ENCODE results near the gene GPR151. TPM values are rescaled to one million over a fixed set of nuclear protein-coding genes. Genes with fewer than 3 reads are reported as not detected.

Gene GPR151
- total and polyA plus RNA-seq, 2 experiments from 2014 or later = 0.03 TPM; not detected in 1

GRCh38 chr5:146475906-146476305 lies 40.1 kb downstream of the GPR151 start:
- Histone ChIP-seq H3K9me3 (ENCODE audit: low read depth) (no peaks in the 10 kb centered on the region), H3K4me2 (no peak overlapping the region), H3K4me3 (no peak overlapping the region), H3K9me2 (replicated peaks; ENCODE audit: insufficient read depth) (no peaks in the 10 kb centered on the region), H3K27me3 (no peaks in the 10 kb centered on the region), H3K36me3 (replicated peaks; ENCODE audit: insufficient read depth, low read depth) (peaks cover 5% of the 10 kb centered on the region), H3K27ac (no peak overlapping the region), H3K4me1 (ENCODE audit: insufficient read depth) (no peaks in the 10 kb centered on the region), H4K20me1 (ENCODE audit: insufficient read depth, poor library complexity, severe bottlenecking) (peaks cover 2% of the 10 kb centered on the region), H2AFZ (no peak overlapping the region), H3K79me2 (peaks cover 14% of the 10 kb centered on the region)
- DNase-seq (ENCODE audit: low spot score) = no peak
- no peak for TF ChIP-seq CTCF (IDR thresholded peaks at IDR 0.05; ENCODE audit: poor library complexity)
- no peak for TF ChIP-seq EZH2phosphoT487 (IDR thresholded peaks at IDR 0.05; ENCODE audit: low read depth, severe bottlenecking, unreplicated experiment)
- TF ChIP-seq EZH2 (IDR thresholded peaks at IDR 0.05; ENCODE audit: borderline replicate concordance) = no peak
- WGBS (ENCODE audit: low lambda C conversion rate, missing lambda C conversion rate) = 97% methylated on average over 1 of the region's 1 CpG

- WGBS (ENCODE audit: low lambda C conversion rate, missing lambda C conversion rate) = 86% methylated on average over 4 of the region's 4 CpGs
- Histone ChIP-seq H3K27ac (no peak overlapping the region), H3K4me2 (no peak overlapping the region), H3K9me2 (replicated peaks; ENCODE audit: insufficient read depth) (no peaks in the 10 kb centered on the region), H3K27me3 (no peaks in the 10 kb centered on the region), H3K4me1 (ENCODE audit: insufficient read depth) (no peaks in the 10 kb centered on the region), H3K79me2 (peaks cover 14% of the 10 kb centered on the region), H3K36me3 (replicated peaks; ENCODE audit: insufficient read depth, low read depth) (peaks cover 7% of the 10 kb centered on the region), H4K20me1 (ENCODE audit: insufficient read depth, poor library complexity, severe bottlenecking) (peaks cover 2% of the 10 kb centered on the region), H3K4me3 (no peak overlapping the region), H3K9me3 (ENCODE audit: low read depth) (no peaks in the 10 kb centered on the region), H2AFZ (no peak overlapping the region)
- no peak for DNase-seq (ENCODE audit: low spot score)
- TF ChIP-seq EZH2phosphoT487 (IDR thresholded peaks at IDR 0.05; ENCODE audit: low read depth, severe bottlenecking, unreplicated experiment) = no peak
- TF ChIP-seq EZH2 (IDR thresholded peaks at IDR 0.05; ENCODE audit: borderline replicate concordance) = no peak
- TF ChIP-seq CTCF (IDR thresholded peaks at IDR 0.05; ENCODE audit: poor library complexity) = no peak
Measured at GRCh38 chr5:146475190-146475780, 40.7 kb downstream of the GPR151 start.

GRCh38 chr5:146474065-146474464 lies 41.9 kb downstream of the GPR151 start:
- Histone ChIP-seq H3K79me2 (peaks cover 14% of the 10 kb centered on the region), H3K36me3 (replicated peaks; ENCODE audit: insufficient read depth, low read depth) (peaks cover 7% of the 10 kb centered on the region), H3K27ac (no peak overlapping the region), H3K4me2 (no peak overlapping the region), H3K9me3 (ENCODE audit: low read depth) (no peaks in the 10 kb centered on the region), H4K20me1 (ENCODE audit: insufficient read depth, poor library complexity, severe bottlenecking) (peaks cover 2% of the 10 kb centered on the region), H3K27me3 (no peaks in the 10 kb centered on the region), H3K4me3 (no peak overlapping the region), H3K4me1 (ENCODE audit: insufficient read depth) (no peaks in the 10 kb centered on the region), H3K9me2 (replicated peaks; ENCODE audit: insufficient read depth) (no peaks in the 10 kb centered on the region), H2AFZ (no peak overlapping the region)
- TF ChIP-seq EZH2phosphoT487 (IDR thresholded peaks at IDR 0.05; ENCODE audit: low read depth, severe bottlenecking, unreplicated experiment) (no peak), EZH2 (IDR thresholded peaks at IDR 0.05; ENCODE audit: borderline replicate concordance) (no peak), CTCF (IDR thresholded peaks at IDR 0.05; ENCODE audit: poor library complexity) (no peak)
- 100% methylated on average over 1 of the region's 1 CpG for WGBS (ENCODE audit: low lambda C conversion rate, missing lambda C conversion rate)
- DNase-seq (ENCODE audit: low spot score) = no peak

All from hepatocyte (in vitro differentiated cells).